Measurements from ENCODE around the gene ZNF821.

The ZNF821 gene

GRCh38 chr16:71880176-71880575, 3.8 kb downstream of the ZNF821 start:
- Histone ChIP-seq H3K4me3 (ENCODE audit: low read depth, low read length) (no peak overlapping the region), H3K36me3 (ENCODE audit: control insufficient read depth, insufficient read depth, low read length) (no peaks in the 10 kb centered on the region), H2AFZ (no peak overlapping the region), H3K4me1 (peaks cover 5% of the 10 kb centered on the region), H3K9me3 (ENCODE audit: control insufficient read depth, low read length) (no peaks in the 10 kb centered on the region), H3K79me2 (peaks cover 24% of the 10 kb centered on the region), H3K9ac (no peak overlapping the region), H3K27ac (no peak overlapping the region), H3K27me3 (ENCODE audit: control insufficient read depth, insufficient read depth, low read length) (no peaks in the 10 kb centered on the region), H3K4me2 (ENCODE audit: low read length) (no peak overlapping the region)
- TF ChIP-seq, protein P1, sequence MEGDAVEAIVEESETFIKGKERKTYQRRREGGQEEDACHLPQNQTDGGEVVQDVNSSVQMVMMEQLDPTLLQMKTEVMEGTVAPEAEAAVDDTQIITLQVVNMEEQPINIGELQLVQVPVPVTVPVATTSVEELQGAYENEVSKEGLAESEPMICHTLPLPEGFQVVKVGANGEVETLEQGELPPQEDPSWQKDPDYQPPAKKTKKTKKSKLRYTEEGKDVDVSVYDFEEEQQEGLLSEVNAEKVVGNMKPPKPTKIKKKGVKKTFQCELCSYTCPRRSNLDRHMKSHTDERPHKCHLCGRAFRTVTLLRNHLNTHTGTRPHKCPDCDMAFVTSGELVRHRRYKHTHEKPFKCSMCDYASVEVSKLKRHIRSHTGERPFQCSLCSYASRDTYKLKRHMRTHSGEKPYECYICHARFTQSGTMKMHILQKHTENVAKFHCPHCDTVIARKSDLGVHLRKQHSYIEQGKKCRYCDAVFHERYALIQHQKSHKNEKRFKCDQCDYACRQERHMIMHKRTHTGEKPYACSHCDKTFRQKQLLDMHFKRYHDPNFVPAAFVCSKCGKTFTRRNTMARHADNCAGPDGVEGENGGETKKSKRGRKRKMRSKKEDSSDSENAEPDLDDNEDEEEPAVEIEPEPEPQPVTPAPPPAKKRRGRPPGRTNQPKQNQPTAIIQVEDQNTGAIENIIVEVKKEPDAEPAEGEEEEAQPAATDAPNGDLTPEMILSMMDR (IDR thresholded peaks at IDR 0.05): no peak

DNA sequence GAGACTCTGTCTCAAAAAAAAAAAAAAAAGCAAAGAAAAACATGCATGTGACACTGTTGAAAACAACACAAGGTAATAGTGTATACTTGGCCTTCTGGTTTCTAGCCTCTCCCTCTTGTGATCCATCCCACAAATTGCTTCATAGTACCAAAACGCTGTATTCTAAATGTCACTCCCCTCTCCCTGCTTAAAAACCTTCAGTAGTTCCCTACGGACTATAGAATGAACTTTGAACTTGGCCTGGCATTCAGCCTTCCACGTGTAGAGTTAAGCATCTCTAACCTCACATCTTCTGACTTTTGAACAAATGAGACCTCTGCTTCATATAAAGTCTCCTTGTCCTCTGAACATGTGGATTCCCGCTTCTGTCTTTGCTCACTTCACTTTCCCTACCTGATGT, 5.1 kb downstream of the ZNF821 start:
- Histone ChIP-seq H3K27ac (no peak overlapping the region), H3K4me1 (peaks cover 5% of the 10 kb centered on the region), H3K27me3 (ENCODE audit: control insufficient read depth, insufficient read depth, low read length) (no peaks in the 10 kb centered on the region), H3K79me2 (peaks cover 24% of the 10 kb centered on the region), H3K36me3 (ENCODE audit: control insufficient read depth, insufficient read depth, low read length) (no peaks in the 10 kb centered on the region), H3K9me3 (ENCODE audit: control insufficient read depth, low read length) (no peaks in the 10 kb centered on the region), H3K4me3 (ENCODE audit: low read depth, low read length) (no peak overlapping the region), H3K9ac (no peak overlapping the region), H3K4me2 (ENCODE audit: low read length) (no peak overlapping the region), H2AFZ (no peak overlapping the region)
- TF ChIP-seq, protein P1 (IDR thresholded peaks at IDR 0.05): no peak

- no peaks in the 10 kb centered on the region for H3K4me1 ChIP-seq
- H3K4me3 ChIP-seq (ENCODE audit: low read depth, low read length): no peak overlapping the region
- H3K27me3 ChIP-seq (ENCODE audit: control insufficient read depth, insufficient read depth, low read length): no peaks in the 10 kb centered on the region
- peaks cover 7% of the 10 kb centered on the region for H3K79me2 ChIP-seq
- no peaks in the 10 kb centered on the region for H3K36me3 ChIP-seq (ENCODE audit: control insufficient read depth, insufficient read depth, low read length)
- H3K27ac ChIP-seq: no peak overlapping the region
- TF ChIP-seq, protein P1 (IDR thresholded peaks at IDR 0.05): no peak
- H3K9me3 ChIP-seq (ENCODE audit: control insufficient read depth, low read length): no peaks in the 10 kb centered on the region
- no peak overlapping the region for H2AFZ ChIP-seq
- H3K4me2 ChIP-seq (ENCODE audit: low read length): no peak overlapping the region
- H3K9ac ChIP-seq: no peak overlapping the region
These were observed 10.8 kb downstream of the ZNF821 start for GRCh38 chr16:71873199-71873598.

DNA sequence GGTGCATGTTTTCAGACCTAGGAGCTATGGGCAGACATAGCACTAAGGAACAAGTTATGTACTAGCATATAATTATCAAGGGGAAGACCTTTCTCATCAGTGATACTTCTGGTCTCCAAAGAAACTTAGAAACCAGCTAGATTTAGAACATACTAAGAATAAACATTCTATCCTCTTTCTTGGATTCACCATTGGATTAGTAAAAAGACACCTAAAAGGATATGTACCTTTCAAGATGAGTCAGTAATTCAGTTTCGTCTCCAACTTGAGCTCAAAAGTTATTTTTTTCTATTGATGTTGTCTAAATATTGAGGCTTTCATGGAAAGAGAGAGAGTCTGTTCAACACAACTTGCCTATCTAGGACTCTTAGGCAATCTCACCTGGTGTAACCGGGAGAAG, 13.2 kb downstream of the ZNF821 start:
- H3K27ac ChIP-seq: no peak overlapping the region
- no peak overlapping the region for H2AFZ ChIP-seq
- no peaks in the 10 kb centered on the region for H3K9me3 ChIP-seq (ENCODE audit: control insufficient read depth, low read length)
- no peaks in the 10 kb centered on the region for H3K79me2 ChIP-seq
- no peaks in the 10 kb centered on the region for H3K36me3 ChIP-seq (ENCODE audit: control insufficient read depth, insufficient read depth, low read length)
- H3K4me1 ChIP-seq: no peaks in the 10 kb centered on the region
- TF ChIP-seq, protein P1 (IDR thresholded peaks at IDR 0.05): no peak
- no peaks in the 10 kb centered on the region for H3K27me3 ChIP-seq (ENCODE audit: control insufficient read depth, insufficient read depth, low read length)
- H3K4me3 ChIP-seq (ENCODE audit: low read depth, low read length): no peak overlapping the region
- no peak overlapping the region for H3K4me2 ChIP-seq (ENCODE audit: low read length)
- no peak overlapping the region for H3K9ac ChIP-seq

- H3K4me3 ChIP-seq (ENCODE audit: low read depth, low read length): no peak overlapping the region
- H3K79me2 ChIP-seq: no peaks in the 10 kb centered on the region
- no peaks in the 10 kb centered on the region for H3K9me3 ChIP-seq (ENCODE audit: control insufficient read depth, low read length)
- H2AFZ ChIP-seq: no peak overlapping the region
- H3K4me2 ChIP-seq (ENCODE audit: low read length): no peak overlapping the region
- no peaks in the 10 kb centered on the region for H3K27me3 ChIP-seq (ENCODE audit: control insufficient read depth, insufficient read depth, low read length)
- no peaks in the 10 kb centered on the region for H3K4me1 ChIP-seq
- H3K27ac ChIP-seq: no peak overlapping the region
- H3K9ac ChIP-seq: no peak overlapping the region
- TF ChIP-seq, protein P1 (IDR thresholded peaks at IDR 0.05): no peak
- H3K36me3 ChIP-seq (ENCODE audit: control insufficient read depth, insufficient read depth, low read length): no peaks in the 10 kb centered on the region
These were observed 14.9 kb downstream of the ZNF821 start for GRCh38 chr16:71869089-71869488.

Data from parathyroid adenoma (tissue), 2 donors.